Measurements from ENCODE around the gene TFCP2.

The TFCP2 gene

GRCh38 chr12:51059086-51059485 lies 113.8 kb downstream of the TFCP2 start:
- TF ChIP-seq EP300 (IDR thresholded peaks at IDR 0.05; ENCODE audit: borderline replicate concordance) (no peak), CREB1 (IDR thresholded peaks at IDR 0.05; ENCODE audit: low read depth) (no peak), CEBPB (IDR thresholded peaks at IDR 0.05) (no peak)
- TF ChIP-seq, protein P1, sequence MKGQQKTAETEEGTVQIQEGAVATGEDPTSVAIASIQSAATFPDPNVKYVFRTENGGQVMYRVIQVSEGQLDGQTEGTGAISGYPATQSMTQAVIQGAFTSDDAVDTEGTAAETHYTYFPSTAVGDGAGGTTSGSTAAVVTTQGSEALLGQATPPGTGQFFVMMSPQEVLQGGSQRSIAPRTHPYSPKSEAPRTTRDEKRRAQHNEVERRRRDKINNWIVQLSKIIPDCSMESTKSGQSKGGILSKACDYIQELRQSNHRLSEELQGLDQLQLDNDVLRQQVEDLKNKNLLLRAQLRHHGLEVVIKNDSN (IDR thresholded peaks at IDR 0.05), result no peak

- TF ChIP-seq, protein P1 (IDR thresholded peaks at IDR 0.05), result no peak
- TF ChIP-seq TCF12 (IDR thresholded peaks at IDR 0.05; ENCODE audit: low read depth), result no peak
- no peak for TF ChIP-seq YY1 (IDR thresholded peaks at IDR 0.05; ENCODE audit: low read depth)
- TF ChIP-seq CEBPB (IDR thresholded peaks at IDR 0.05), result peak; percentile 34; the same call in 1 of the 2 replicates
- no peak for TF ChIP-seq RAD21 (IDR thresholded peaks at IDR 0.05; ENCODE audit: low read depth)
These were observed 116.7 kb downstream of the TFCP2 start for GRCh38 chr12:51056242-51056641.

DNA sequence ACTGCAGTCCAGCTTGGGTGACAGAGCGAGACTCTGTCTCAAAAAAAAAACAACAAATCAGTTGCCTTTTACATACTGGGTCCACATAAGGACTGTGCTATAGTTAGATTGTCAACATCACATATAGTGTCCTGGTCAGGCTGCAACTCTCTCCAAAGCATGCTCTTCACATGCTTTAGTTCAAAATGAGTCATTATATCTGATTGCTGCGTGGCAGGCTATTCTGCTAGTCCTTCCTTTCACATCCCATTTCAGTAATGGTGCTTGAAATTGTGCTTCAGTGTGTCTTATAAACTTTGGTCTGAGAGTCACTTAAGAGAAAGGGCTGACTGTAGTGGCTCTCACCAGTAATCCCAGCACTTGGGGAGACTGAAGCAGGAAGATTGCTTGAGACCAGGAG lies 117.9 kb downstream of the TFCP2 start:
- TF ChIP-seq EP300 (IDR thresholded peaks at IDR 0.05; ENCODE audit: borderline replicate concordance), result no peak
- TF ChIP-seq RAD21 (IDR thresholded peaks at IDR 0.05; ENCODE audit: low read depth), result no peak
- TF ChIP-seq FOXM1 (IDR thresholded peaks at IDR 0.05; ENCODE audit: borderline replicate concordance, low read depth), result no peak
- TF ChIP-seq TCF12 (IDR thresholded peaks at IDR 0.05; ENCODE audit: low read depth), result no peak
- TF ChIP-seq NFIC (IDR thresholded peaks at IDR 0.05), result no peak
- TF ChIP-seq YY1 (IDR thresholded peaks at IDR 0.05; ENCODE audit: low read depth), result no peak
- TF ChIP-seq ZBTB7A (IDR thresholded peaks at IDR 0.05; ENCODE audit: low read depth), result no peak
- TF ChIP-seq, protein P2, sequence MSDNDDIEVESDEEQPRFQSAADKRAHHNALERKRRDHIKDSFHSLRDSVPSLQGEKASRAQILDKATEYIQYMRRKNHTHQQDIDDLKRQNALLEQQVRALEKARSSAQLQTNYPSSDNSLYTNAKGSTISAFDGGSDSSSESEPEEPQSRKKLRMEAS (IDR thresholded peaks at IDR 0.05), result no peak
- no peak for TF ChIP-seq TEAD4 (IDR thresholded peaks at IDR 0.05)

GRCh38 chr12:51051787-51052186 lies 121.1 kb downstream of the TFCP2 start:
- TF ChIP-seq EGR1 (IDR thresholded peaks at IDR 0.05) (no peak), FOXM1 (IDR thresholded peaks at IDR 0.05; ENCODE audit: borderline replicate concordance, low read depth) (no peak)

GRCh38 chr12:51049525-51049924 lies 123.4 kb downstream of the TFCP2 start:
- no peak for TF ChIP-seq CREB1 (IDR thresholded peaks at IDR 0.05; ENCODE audit: low read depth)
- TF ChIP-seq NFIC (IDR thresholded peaks at IDR 0.05), result no peak
- no peak for TF ChIP-seq CEBPB (IDR thresholded peaks at IDR 0.05)
- TF ChIP-seq TCF12 (IDR thresholded peaks at IDR 0.05; ENCODE audit: low read depth), result no peak
- no peak for TF ChIP-seq REST (IDR thresholded peaks at IDR 0.05; ENCODE audit: low read depth)
- TF ChIP-seq EGR1 (IDR thresholded peaks at IDR 0.05), result no peak
- no peak for TF ChIP-seq ZBTB7A (IDR thresholded peaks at IDR 0.05; ENCODE audit: low read depth)
- TF ChIP-seq TAF1 (IDR thresholded peaks at IDR 0.05; ENCODE audit: low read depth), result no peak
- no peak for TF ChIP-seq EP300 (IDR thresholded peaks at IDR 0.05; ENCODE audit: borderline replicate concordance)
- TF ChIP-seq FOXM1 (IDR thresholded peaks at IDR 0.05; ENCODE audit: borderline replicate concordance, low read depth), result no peak
- TF ChIP-seq YY1 (IDR thresholded peaks at IDR 0.05; ENCODE audit: low read depth), result no peak
- TF ChIP-seq RAD21 (IDR thresholded peaks at IDR 0.05; ENCODE audit: low read depth), result no peak

- no peak for TF ChIP-seq CEBPB (IDR thresholded peaks at IDR 0.05)
- TF ChIP-seq NFIC (IDR thresholded peaks at IDR 0.05), result no peak
- no peak for TF ChIP-seq EP300 (IDR thresholded peaks at IDR 0.05; ENCODE audit: borderline replicate concordance)
- no peak for TF ChIP-seq EGR1 (IDR thresholded peaks at IDR 0.05)
- no peak for TF ChIP-seq ZBTB7A (IDR thresholded peaks at IDR 0.05; ENCODE audit: low read depth)
- no peak for TF ChIP-seq TAF1 (IDR thresholded peaks at IDR 0.05; ENCODE audit: low read depth)
- no peak for TF ChIP-seq YY1 (IDR thresholded peaks at IDR 0.05; ENCODE audit: low read depth)
- TF ChIP-seq FOXM1 (IDR thresholded peaks at IDR 0.05; ENCODE audit: borderline replicate concordance, low read depth), result no peak
These were observed 124.2 kb downstream of the TFCP2 start for GRCh38 chr12:51048661-51049251.

- TF ChIP-seq NFIC (IDR thresholded peaks at IDR 0.05) (peak; percentile 59), REST (IDR thresholded peaks at IDR 0.05; ENCODE audit: low read depth) (peak; percentile 73), TEAD4 (IDR thresholded peaks at IDR 0.05) (no peak), RAD21 (IDR thresholded peaks at IDR 0.05; ENCODE audit: low read depth) (peak; percentile 82), CREB1 (IDR thresholded peaks at IDR 0.05; ENCODE audit: low read depth) (no peak; the same call in 1 of the 2 replicates), CEBPB (IDR thresholded peaks at IDR 0.05) (no peak), YY1 (IDR thresholded peaks at IDR 0.05; ENCODE audit: low read depth) (peak; percentile 94), EGR1 (IDR thresholded peaks at IDR 0.05) (no peak; the same call in 1 of the 2 replicates), EP300 (IDR thresholded peaks at IDR 0.05; ENCODE audit: borderline replicate concordance) (no peak), TCF12 (IDR thresholded peaks at IDR 0.05; ENCODE audit: low read depth) (peak; percentile 48), FOXM1 (IDR thresholded peaks at IDR 0.05; ENCODE audit: borderline replicate concordance, low read depth) (no peak), ZBTB7A (IDR thresholded peaks at IDR 0.05; ENCODE audit: low read depth) (no peak), TAF1 (IDR thresholded peaks at IDR 0.05; ENCODE audit: low read depth) (peak; percentile 95)
- TF ChIP-seq, protein P2 (IDR thresholded peaks at IDR 0.05), result peak; percentile 89
- TF ChIP-seq, protein P1 (IDR thresholded peaks at IDR 0.05), result no peak; the same call in 1 of the 2 replicates
These were observed 125.0 kb downstream of the TFCP2 start, which contains the start of gene LETMD1 for GRCh38 chr12:51047655-51048540. TSS of gene LETMD1 (plus strand) at chr12:51048327. CDS start at chr12:51048357, 30 bp downstream.

Data from Ishikawa (cell line).